Esophagus muscularis mucosa (tissue), 4 donors: Measurements from ENCODE around the gene EDEM1.

ENCODE experiments used
- CTCF ChIP-seq, 3 experiments: fragments of 200-600 bp in 2 of 3; fragments of 450-650 bp in 1 of 3; sonication (generic) in 2 of 3; IDR thresholded peaks; one replicate each; pipeline ENCODE4 v1.5.1; 2017 to 2019; ENCODE audit warnings: antibody characterized with exemption in 3 of 3, mild to moderate bottlenecking in 2 of 3, moderate library complexity in 1 of 3
- EP300 ChIP-seq: sonication (generic); formaldehyde crosslinking; IDR thresholded peaks from one replicate; pipeline ENCODE4 v1.6.1; 2017; ENCODE audit warnings: antibody characterized with exemption
- POLR2A ChIP-seq: fragments of 450-650 bp; IDR thresholded peaks from one replicate; pipeline ENCODE4 v1.6.1; 2017; ENCODE audit warnings: antibody characterized with exemption, moderate library complexity, mild to moderate bottlenecking, low read depth
- POLR2AphosphoS5 ChIP-seq, 2 donors: sonication (generic); formaldehyde crosslinking; IDR thresholded peaks; one replicate each; pipeline ENCODE4 v1.6.1; 2017; ENCODE audit warnings: antibody characterized with exemption in 2 of 2

GRCh38 chr3:5205165-5205941 lies 17.8 kb downstream of the EDEM1 start:
- TF ChIP-seq CTCF (IDR thresholded peaks at IDR 0.05) (no peak), POLR2A (no peak), POLR2AphosphoS5 (IDR thresholded peaks at IDR 0.05) (no peak), EP300 (no peak)
